Smooth muscle cell (in vitro differentiated cells): ENCODE data around the gene HBG2. TPM values are rescaled to one million over a fixed set of nuclear protein-coding genes. Genes with fewer than 3 reads are reported as not detected.

ENCODE experiments used
- DNase-seq: peaks from one replicate; lab custom pipeline; 2025; ENCODE audit not compliant: unreplicated experiment; lab: John Stamatoyannopoulos, UW
- H2AFZ ChIP-seq: fragments of 200-600 bp; sonication (generic); 2 replicates; pipeline ENCODE4 v1.6.0; 2016; ENCODE audit warnings: antibody characterized with exemption, low read depth, mild to moderate bottlenecking
- H3F3A ChIP-seq: fragments of 200-600 bp; sonication (generic); 2 replicates; pipeline ENCODE4 v1.6.0; 2017; ENCODE audit warnings: antibody characterized with exemption, low read depth
- H3K27ac ChIP-seq: fragments of 200-600 bp; sonication (generic); 2 replicates; pipeline ENCODE4 v1.5.1; 2016; ENCODE audit warnings: low read depth, mild to moderate bottlenecking
- H3K27me3 ChIP-seq: fragments of 200-600 bp; sonication (generic); 2 replicates; pipeline ENCODE4 v1.6.1; 2016; ENCODE audit warnings: low read depth, mild to moderate bottlenecking
- H3K36me3 ChIP-seq: fragments of 200-600 bp; sonication (generic); 2 replicates; pipeline ENCODE4 v1.5.1; 2016; ENCODE audit warnings: low read depth
- H3K4me1 ChIP-seq: fragments of 200-600 bp; sonication (generic); 2 replicates; pipeline ENCODE4 v1.5.1; 2016; ENCODE audit warnings: low read depth
- H3K4me2 ChIP-seq: fragments of 200-600 bp; sonication (generic); 2 replicates; pipeline ENCODE4 v1.6.0; 2016; ENCODE audit warnings: mild to moderate bottlenecking
- H3K4me3 ChIP-seq: fragments of 200-600 bp; sonication (generic); 2 replicates; pipeline ENCODE4 v1.5.1; 2016; ENCODE audit warnings: mild to moderate bottlenecking
- H3K79me2 ChIP-seq: fragments of 200-600 bp; sonication (generic); 2 replicates; pipeline ENCODE4 v1.6.0; 2016; ENCODE audit warnings: low read depth, mild to moderate bottlenecking
- H3K9ac ChIP-seq: fragments of 200-600 bp; sonication (generic); 2 replicates; pipeline ENCODE4 v1.6.0; 2016; ENCODE audit warnings: low read depth
- H3K9me3 ChIP-seq: fragments of 200-600 bp; sonication (generic); replicated peaks from 2 replicates; pipeline ENCODE4 v1.5.1; 2016; ENCODE audit warnings: low read depth
- H4K20me1 ChIP-seq: fragments of 200-600 bp; sonication (generic); 2 replicates; pipeline ENCODE4 v1.6.0; 2016; ENCODE audit warnings: low read depth
- CTCF ChIP-seq: fragments of 200-600 bp; sonication (generic); IDR thresholded peaks from 2 replicates; pipeline ENCODE4 v1.5.1; 2017; ENCODE audit warnings: borderline replicate concordance, mild to moderate bottlenecking, antibody characterized with exemption; ENCODE audit not compliant: insufficient read depth, poor library complexity, severe bottlenecking
- WGBS: methylation state at CpG from one replicate; pipeline ENCODE4 v1.1.7; 2016; ENCODE audit warnings: low lambda C conversion rate; 5-methylcytosine and 5-hydroxymethylcytosine counted together
- polyA plus RNA-seq: library from polyadenylated mRNA; unstranded; fragments of >200 nt; fragmentation: Nextera tagmentation; extraction: Ambion mirVana; gene quantifications from 2 replicates; pipeline ENCODE4 v1.2.1, GENCODE V29; 2016
- total RNA-seq: library from RNA; depleted of rRNA; stranded (reverse); fragments of >200 nt; gene quantifications from 2 replicates; pipeline ENCODE4 v1.2.3, GENCODE V29; 2014

HBG2 gene
- total and polyA plus RNA-seq, 2 experiments from 2014 or later: not detected

- H3K27ac ChIP-seq: no peak overlapping the region
- no peak for DNase-seq
- no peak overlapping the region for H3K9ac ChIP-seq
- no peaks in the 10 kb centered on the region for H3K9me3 ChIP-seq
- no peak overlapping the region for H3K4me2 ChIP-seq
- WGBS: 96% methylated on average over 3 of the region's 3 CpGs
- no peaks in the 10 kb centered on the region for H3F3A ChIP-seq
- H3K79me2 ChIP-seq: no peaks in the 10 kb centered on the region
- no peaks in the 10 kb centered on the region for H4K20me1 ChIP-seq
- TF ChIP-seq CTCF: no peak
- no peak overlapping the region for H2AFZ ChIP-seq
- no peaks in the 10 kb centered on the region for H3K4me1 ChIP-seq
- no peaks in the 10 kb centered on the region for H3K36me3 ChIP-seq
- no peaks in the 10 kb centered on the region for H3K27me3 ChIP-seq
- H3K4me3 ChIP-seq: no peak overlapping the region
These were observed 6.9 kb downstream of the HBG2 start for GRCh38 chr11:5247472-5248192.

- DNase-seq: no peak
- H3K9ac ChIP-seq: no peak overlapping the region
- H4K20me1 ChIP-seq: no peaks in the 10 kb centered on the region
- TF ChIP-seq CTCF: no peak
- no peaks in the 10 kb centered on the region for H3K9me3 ChIP-seq
- H3K36me3 ChIP-seq: no peaks in the 10 kb centered on the region
- no peaks in the 10 kb centered on the region for H3F3A ChIP-seq
- no peak overlapping the region for H3K4me3 ChIP-seq
- H3K79me2 ChIP-seq: no peaks in the 10 kb centered on the region
- no peak overlapping the region for H3K27ac ChIP-seq
- no peak overlapping the region for H2AFZ ChIP-seq
- WGBS: 84% methylated on average over 6 of the region's 6 CpGs
- no peak overlapping the region for H3K4me2 ChIP-seq
- H3K27me3 ChIP-seq: no peaks in the 10 kb centered on the region
- no peaks in the 10 kb centered on the region for H3K4me1 ChIP-seq
These were observed 7.7 kb downstream of the HBG2 start for GRCh38 chr11:5246772-5247471.

GRCh38 chr11:5245155-5245554, 9.4 kb downstream of the HBG2 start:
- no peak overlapping the region for H3K27ac ChIP-seq
- H2AFZ ChIP-seq: no peak overlapping the region
- H3K27me3 ChIP-seq: no peaks in the 10 kb centered on the region
- TF ChIP-seq CTCF: no peak
- DNase-seq: no peak
- H3K4me1 ChIP-seq: no peaks in the 10 kb centered on the region
- H3K9me3 ChIP-seq: no peaks in the 10 kb centered on the region
- no peaks in the 10 kb centered on the region for H3K79me2 ChIP-seq
- no peak overlapping the region for H3K4me3 ChIP-seq
- H3K4me2 ChIP-seq: no peak overlapping the region
- no peaks in the 10 kb centered on the region for H3F3A ChIP-seq
- 94% methylated on average over 2 of the region's 2 CpGs for WGBS
- no peaks in the 10 kb centered on the region for H3K36me3 ChIP-seq
- H3K9ac ChIP-seq: no peak overlapping the region
- H4K20me1 ChIP-seq: no peaks in the 10 kb centered on the region
